OCI-LY7 (cell line): ENCODE data around the gene KCNIP1. TPM values are rescaled to one million over a fixed set of nuclear protein-coding genes. Genes with fewer than 3 reads are reported as not detected.

Experiments
- BruUV-seq: library from RNA; stranded (reverse); fragments of 400-500 nt; replicated peaks from 2 replicates; lab custom pipeline; 2021; lab: Mats Ljungman, UMichigan
- CTCF ChIA-PET: fragments of 300-600 bp; sonication (Branson Sonifier 250); formaldehyde crosslinking; loops from one replicate; lab custom pipeline; 2022; ENCODE audit warnings: antibody characterized with exemption; ENCODE audit not compliant: unreplicated experiment; lab: Charles Lee
- POLR2A ChIA-PET: fragments of 300-600 bp; sonication (Branson Sonifier 250); formaldehyde crosslinking; loops from one replicate; lab custom pipeline; 2022; ENCODE audit warnings: antibody characterized with exemption; lab: Charles Lee
- DNase-seq: peaks from one replicate; pipeline ENCODE4 v3.0.0-alpha.2; 2015; ENCODE audit warnings: low spot score
- H2AFZ ChIP-seq: fragments of 200-600 bp; sonication (generic), shearing (Covaris generic); 2 replicates; pipeline ENCODE4 v1.6.1; 2014; ENCODE audit warnings: mild to moderate bottlenecking, antibody characterized with exemption, low read length, moderate library complexity
- H3K27ac ChIP-seq: fragments of 200-600 bp; sonication (generic); 2 replicates; pipeline ENCODE4 v1.5.1; 2014; ENCODE audit warnings: mixed run types, low read depth, mild to moderate bottlenecking, moderate library complexity, low read length, inconsistent platforms; ENCODE audit not compliant: poor library complexity, severe bottlenecking
- H3K36me3 ChIP-seq: fragments of 200-600 bp; sonication (generic); 2 replicates; pipeline ENCODE4 v1.6.1; 2014; ENCODE audit warnings: mild to moderate bottlenecking, antibody characterized with exemption, low read length, moderate library complexity, mixed read lengths; ENCODE audit not compliant: insufficient read depth
- H3K4me1 ChIP-seq: fragments of 200-600 bp; sonication (generic); 2 replicates; pipeline ENCODE4 v1.5.1; 2014; ENCODE audit warnings: mild to moderate bottlenecking, low read length; ENCODE audit not compliant: insufficient read depth, poor library complexity, severe bottlenecking
- H3K4me2 ChIP-seq: fragments of 200-600 bp; sonication (generic); 2 replicates; pipeline ENCODE4 v1.6.1; 2014; ENCODE audit warnings: mild to moderate bottlenecking, low read length
- H3K4me3 ChIP-seq: fragments of 200-600 bp; sonication (generic); 2 replicates; pipeline ENCODE4 v1.5.1; 2014; ENCODE audit warnings: mild to moderate bottlenecking, low read depth, low read length; ENCODE audit not compliant: poor library complexity, severe bottlenecking
- H3K79me2 ChIP-seq: fragments of 200-600 bp; sonication (generic); 2 replicates; pipeline ENCODE4 v1.6.1; 2016; ENCODE audit warnings: low read depth, mild to moderate bottlenecking, low read length, moderate library complexity, mixed read lengths; ENCODE audit not compliant: insufficient read depth
- H3K9me2 ChIP-seq: fragments of 200-600 bp; sonication (generic); 2 replicates; pipeline ENCODE4 v1.6.1; 2016; ENCODE audit warnings: mild to moderate bottlenecking, low read length, mixed read lengths; ENCODE audit not compliant: insufficient read depth
- H3K9me3 ChIP-seq: fragments of 200-600 bp; sonication (generic); 2 replicates; pipeline ENCODE4 v1.6.1; 2014; ENCODE audit warnings: mild to moderate bottlenecking, mixed run types, low read length, mixed read lengths
- H4K20me1 ChIP-seq: fragments of 200-600 bp; sonication (generic); 2 replicates; pipeline ENCODE4 v1.6.1; 2014; ENCODE audit warnings: mild to moderate bottlenecking, antibody characterized with exemption, low read length, moderate library complexity, mixed read lengths; ENCODE audit not compliant: insufficient read depth
- CTCF ChIP-seq: fragments of 200-600 bp; sonication (generic); conservative IDR thresholded peaks from 2 replicates; pipeline ENCODE4 v1.5.1; 2014; ENCODE audit warnings: mild to moderate bottlenecking, antibody characterized with exemption, low read length, moderate library complexity, mixed read lengths
- EZH2phosphoT487 ChIP-seq: fragments of 200-600 bp; sonication (generic); IDR thresholded peaks from 2 replicates; pipeline ENCODE4 v1.6.1; 2018; ENCODE audit warnings: low read depth, borderline replicate concordance, mild to moderate bottlenecking, mixed run types, antibody characterized with exemption, low read length, moderate library complexity, mixed read lengths
- intact Hi-C: fragments of 100-400 bp; cut with micrococcal nuclease; formaldehyde crosslinking; loops from one replicate; pipeline ENCODE4 v1.10.0; 2022; ENCODE audit not compliant: unreplicated experiment
- total RNA-seq, 2 experiments: library from RNA; depleted of rRNA in 1 of 2; stranded (reverse); fragments of >200 nt in 1 of 2; shearing (Covaris generic) in 1 of 2; gene quantifications; 2 replicates each; pipeline ENCODE4 v1.2.3, GENCODE V29; 2014 to 2022

The KCNIP1 gene
- total RNA-seq, 2 experiments from 2014 or later = not detected

GRCh38 chr5:170509348-170509660, 5.5 kb downstream of the KCNIP1 start:
- no TSS peak for BruUV-seq
- no peak overlapping the region for H3K4me2 ChIP-seq
- CTCF ChIA-PET = interaction anchor here (0.6 kb wide), 1 partner anchor 1893 kb away, joined by 3 read pairs; no protein-coding TSS in a partner anchor

GRCh38 chr5:170510126-170510525, 6.3 kb downstream of the KCNIP1 start:
- Histone ChIP-seq H3K9me3 (no peaks in the 10 kb centered on the region), H3K9me2 (no peaks in the 10 kb centered on the region), H3K79me2 (no peaks in the 10 kb centered on the region), H3K4me3 (no peak overlapping the region), H3K27ac (no peak overlapping the region), H3K36me3 (no peaks in the 10 kb centered on the region), H2AFZ (no peak overlapping the region), H4K20me1 (no peaks in the 10 kb centered on the region), H3K4me2 (no peak overlapping the region), H3K4me1 (no peaks in the 10 kb centered on the region)
- POLR2A ChIA-PET = no interaction called here
- CTCF ChIA-PET = no interaction called here
- DNase-seq = no peak
- TF ChIP-seq CTCF = no peak
- no peak for TF ChIP-seq EZH2phosphoT487
- BruUV-seq = no TSS peak
- intact Hi-C loops = no loop called here

More at GRCh38 chr5:170509348-170509660, 5.5 kb downstream of the KCNIP1 start:
- Histone ChIP-seq H3K4me1 (no peaks in the 10 kb centered on the region), H2AFZ (no peak overlapping the region), H3K79me2 (no peaks in the 10 kb centered on the region), H3K4me3 (no peak overlapping the region), H3K9me2 (no peaks in the 10 kb centered on the region), H4K20me1 (no peaks in the 10 kb centered on the region), H3K27ac (no peak overlapping the region), H3K9me3 (no peaks in the 10 kb centered on the region), H3K36me3 (no peaks in the 10 kb centered on the region)
- intact Hi-C loops = no loop called here
- no peak for TF ChIP-seq EZH2phosphoT487
- no peak for TF ChIP-seq CTCF
- POLR2A ChIA-PET = no interaction called here
- no peak for DNase-seq

- Histone ChIP-seq H3K36me3 (no peaks in the 10 kb centered on the region), H3K9me2 (no peaks in the 10 kb centered on the region), H3K79me2 (no peaks in the 10 kb centered on the region), H2AFZ (no peak overlapping the region), H3K4me3 (no peak overlapping the region), H3K27ac (no peak overlapping the region), H4K20me1 (no peaks in the 10 kb centered on the region), H3K9me3 (no peaks in the 10 kb centered on the region), H3K4me1 (no peaks in the 10 kb centered on the region), H3K4me2 (no peak overlapping the region)
- ChIA-PET CTCF (no interaction called here), POLR2A (interaction anchor here (0.6 kb wide), 1 partner anchor 115 kb away, joined by 3 read pairs; no protein-coding TSS in a partner anchor)
- TF ChIP-seq EZH2phosphoT487 (no peak), CTCF (no peak)
- intact Hi-C loops = no loop called here
- DNase-seq = no peak
- BruUV-seq = no TSS peak
These were observed 6.7 kb downstream of the KCNIP1 start for GRCh38 chr5:170510559-170510958.
